ENCODE results near the gene ADAP1. TPM values are rescaled to one million over a fixed set of nuclear protein-coding genes. Genes with fewer than 3 reads are reported as not detected.

Gene ADAP1
- total RNA-seq, 6 experiments from 2014 or later: 1.4 to 4.2 (median 2.7) TPM

DNA sequence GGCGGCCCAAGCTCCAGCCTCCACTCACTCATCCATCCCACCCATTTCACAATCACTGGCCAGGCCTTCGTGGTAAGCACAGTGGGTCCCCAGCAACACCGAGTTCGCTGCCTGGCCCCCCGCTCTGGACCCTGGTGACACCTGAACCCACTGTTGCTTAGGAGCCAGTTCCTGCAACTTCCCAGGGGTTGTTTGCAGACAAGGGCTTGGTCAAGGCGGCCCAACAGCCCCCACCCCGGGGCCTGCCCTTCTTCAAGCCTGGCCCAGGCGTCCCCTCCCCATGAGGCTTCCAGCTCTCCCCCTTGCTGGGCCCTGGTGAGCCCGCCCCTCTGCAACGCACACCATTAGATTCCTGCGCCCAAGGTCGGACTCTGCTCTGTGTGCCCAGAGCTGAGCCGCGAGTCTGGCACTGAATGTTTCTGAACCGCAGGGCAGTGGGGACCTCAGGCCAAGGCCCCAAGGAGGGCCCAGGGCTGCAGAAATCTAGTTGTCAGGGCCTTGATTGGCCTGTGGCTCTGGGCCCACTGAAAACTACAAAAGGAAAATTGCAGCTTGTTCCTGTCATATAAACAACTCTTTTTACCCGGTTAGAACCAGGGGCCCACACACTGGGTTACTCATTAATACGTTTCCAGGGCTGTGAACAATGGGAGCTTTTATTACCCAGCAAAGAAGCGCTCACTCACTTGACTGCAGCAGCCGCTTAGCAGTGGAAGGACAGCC, 23.0 kb upstream of the ADAP1 start:
- no peaks in the 10 kb centered on the region for H3K9me3 ChIP-seq
- WGBS (ENCODE audit: insufficient coverage, low coverage, low lambda C conversion rate, missing lambda C conversion rate): 30% methylated on average over 5 of the region's 19 CpGs
- DNase-seq (peak in 1 of 3 donors; percentile 87), ATAC-seq (peak; percentile 45 to 71 (median 50))
- intact Hi-C loops (cut with DNase I): no loop called here
- H3K4me1 ChIP-seq: peaks cover 0 to 40% (median 13%) of the 10 kb centered on the region in 4 donors
- TF ChIP-seq, protein P1, sequence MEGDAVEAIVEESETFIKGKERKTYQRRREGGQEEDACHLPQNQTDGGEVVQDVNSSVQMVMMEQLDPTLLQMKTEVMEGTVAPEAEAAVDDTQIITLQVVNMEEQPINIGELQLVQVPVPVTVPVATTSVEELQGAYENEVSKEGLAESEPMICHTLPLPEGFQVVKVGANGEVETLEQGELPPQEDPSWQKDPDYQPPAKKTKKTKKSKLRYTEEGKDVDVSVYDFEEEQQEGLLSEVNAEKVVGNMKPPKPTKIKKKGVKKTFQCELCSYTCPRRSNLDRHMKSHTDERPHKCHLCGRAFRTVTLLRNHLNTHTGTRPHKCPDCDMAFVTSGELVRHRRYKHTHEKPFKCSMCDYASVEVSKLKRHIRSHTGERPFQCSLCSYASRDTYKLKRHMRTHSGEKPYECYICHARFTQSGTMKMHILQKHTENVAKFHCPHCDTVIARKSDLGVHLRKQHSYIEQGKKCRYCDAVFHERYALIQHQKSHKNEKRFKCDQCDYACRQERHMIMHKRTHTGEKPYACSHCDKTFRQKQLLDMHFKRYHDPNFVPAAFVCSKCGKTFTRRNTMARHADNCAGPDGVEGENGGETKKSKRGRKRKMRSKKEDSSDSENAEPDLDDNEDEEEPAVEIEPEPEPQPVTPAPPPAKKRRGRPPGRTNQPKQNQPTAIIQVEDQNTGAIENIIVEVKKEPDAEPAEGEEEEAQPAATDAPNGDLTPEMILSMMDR (IDR thresholded peaks at IDR 0.05): no peak
- TF ChIP-seq POLR2A (IDR thresholded peaks at IDR 0.05): peak; percentile 47
- H3K27ac ChIP-seq: peak overlapping the region; percentile 36 to 73 (median 60)
- no peaks in the 10 kb centered on the region for H3K27me3 ChIP-seq
- H3K4me3 ChIP-seq: no peak overlapping the region
- H3K36me3 ChIP-seq: peaks cover 0 to 9% (median under 1%) of the 10 kb centered on the region in 4 donors

DNA sequence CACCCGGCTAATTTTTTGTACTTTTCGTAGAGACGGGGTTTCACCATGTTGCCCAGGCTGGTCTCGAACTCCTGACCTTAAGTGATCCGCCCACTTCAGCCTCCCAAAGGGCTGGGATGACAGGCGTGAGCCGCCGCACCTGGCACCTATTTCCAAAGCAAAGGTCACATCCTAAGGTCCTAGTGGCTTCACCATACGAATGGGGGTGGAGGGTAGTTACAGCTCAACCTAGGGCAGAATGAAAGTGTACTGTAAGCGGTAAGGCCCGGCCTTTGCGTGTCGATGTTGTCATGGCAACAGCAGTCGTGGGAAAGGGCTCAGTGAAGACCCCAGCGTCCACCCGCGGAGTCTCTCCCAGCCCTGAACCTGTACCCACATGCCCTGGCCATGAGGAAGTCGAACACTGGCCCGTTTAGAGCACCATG, 22.4 kb upstream of the ADAP1 start:
- intact Hi-C loops (cut with DNase I): no loop called here
- Histone ChIP-seq H3K4me3 (no peak overlapping the region), H3K27me3 (no peaks in the 10 kb centered on the region), H3K27ac (peak overlapping the region in 2 of 3 donors; percentile 60 to 73), H3K36me3 (peaks cover 0 to 14% (median 4%) of the 10 kb centered on the region in 4 donors), H3K4me1 (peaks cover 0 to 40% (median 13%) of the 10 kb centered on the region in 4 donors), H3K9me3 (no peaks in the 10 kb centered on the region)
- DNase-seq: peak in 1 of 3 donors; percentile 75
- TF ChIP-seq, protein P1 (IDR thresholded peaks at IDR 0.05): no peak
- TF ChIP-seq POLR2A (IDR thresholded peaks at IDR 0.05): no peak
- 39% methylated on average over 9 of the region's 19 CpGs for WGBS (ENCODE audit: insufficient coverage, low coverage, low lambda C conversion rate, missing lambda C conversion rate)
- peak; percentile 0 to 40 (median 27) for ATAC-seq

DNA sequence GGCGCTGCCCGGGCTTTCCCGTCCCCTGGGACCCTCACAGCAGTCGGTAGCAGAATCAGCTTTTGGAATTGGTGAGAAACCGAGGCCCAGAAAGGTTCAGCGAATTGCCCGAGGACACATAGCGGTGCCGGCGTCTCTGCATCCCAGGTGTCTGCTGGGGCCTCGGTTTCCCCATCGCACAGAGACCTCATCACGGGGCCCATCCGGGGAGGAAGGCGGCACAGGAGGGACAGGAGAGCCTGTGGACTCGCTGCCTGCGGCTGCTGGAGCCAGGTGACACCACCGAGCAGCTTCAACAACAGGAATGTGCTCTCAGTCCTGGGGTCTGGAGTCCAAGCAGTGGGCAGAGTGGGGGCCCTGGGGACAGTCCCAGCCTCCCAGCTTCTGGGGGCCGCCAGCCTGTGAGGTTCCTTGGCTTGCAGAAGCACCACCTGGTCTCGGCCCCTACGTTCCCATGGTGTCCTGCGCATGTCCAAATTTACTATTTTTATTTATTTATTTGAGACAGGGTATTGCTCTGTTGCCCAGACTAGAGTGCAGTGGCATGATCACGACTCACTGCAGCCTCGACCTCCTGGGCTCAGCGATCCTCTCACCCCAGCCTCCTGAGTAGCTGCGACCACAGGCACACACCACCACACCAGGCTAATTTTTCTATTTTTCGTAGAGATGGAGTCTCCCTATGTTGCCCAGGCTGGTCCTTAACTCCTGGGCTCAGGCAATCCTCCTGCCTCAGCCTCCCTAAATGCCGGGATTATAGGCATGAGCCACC, 21.4 kb upstream of the ADAP1 start:
- Histone ChIP-seq H3K27me3 (no peaks in the 10 kb centered on the region), H3K4me1 (peaks cover 0 to 40% (median 13%) of the 10 kb centered on the region in 4 donors), H3K9me3 (no peaks in the 10 kb centered on the region), H3K27ac (no peak overlapping the region), H3K4me3 (peak overlapping the region; percentile 96 to 100 (median 96)), H3K36me3 (peaks cover 0 to 25% (median 4%) of the 10 kb centered on the region in 4 donors)
- no peak for DNase-seq
- WGBS (ENCODE audit: insufficient coverage, low coverage, low lambda C conversion rate, missing lambda C conversion rate): 92% methylated on average over 6 of the region's 28 CpGs
- TF ChIP-seq, protein P1 (IDR thresholded peaks at IDR 0.05): no peak
- no peak for TF ChIP-seq POLR2A (IDR thresholded peaks at IDR 0.05)
- no peak for ATAC-seq
- intact Hi-C loops (cut with DNase I): no loop called here

DNA sequence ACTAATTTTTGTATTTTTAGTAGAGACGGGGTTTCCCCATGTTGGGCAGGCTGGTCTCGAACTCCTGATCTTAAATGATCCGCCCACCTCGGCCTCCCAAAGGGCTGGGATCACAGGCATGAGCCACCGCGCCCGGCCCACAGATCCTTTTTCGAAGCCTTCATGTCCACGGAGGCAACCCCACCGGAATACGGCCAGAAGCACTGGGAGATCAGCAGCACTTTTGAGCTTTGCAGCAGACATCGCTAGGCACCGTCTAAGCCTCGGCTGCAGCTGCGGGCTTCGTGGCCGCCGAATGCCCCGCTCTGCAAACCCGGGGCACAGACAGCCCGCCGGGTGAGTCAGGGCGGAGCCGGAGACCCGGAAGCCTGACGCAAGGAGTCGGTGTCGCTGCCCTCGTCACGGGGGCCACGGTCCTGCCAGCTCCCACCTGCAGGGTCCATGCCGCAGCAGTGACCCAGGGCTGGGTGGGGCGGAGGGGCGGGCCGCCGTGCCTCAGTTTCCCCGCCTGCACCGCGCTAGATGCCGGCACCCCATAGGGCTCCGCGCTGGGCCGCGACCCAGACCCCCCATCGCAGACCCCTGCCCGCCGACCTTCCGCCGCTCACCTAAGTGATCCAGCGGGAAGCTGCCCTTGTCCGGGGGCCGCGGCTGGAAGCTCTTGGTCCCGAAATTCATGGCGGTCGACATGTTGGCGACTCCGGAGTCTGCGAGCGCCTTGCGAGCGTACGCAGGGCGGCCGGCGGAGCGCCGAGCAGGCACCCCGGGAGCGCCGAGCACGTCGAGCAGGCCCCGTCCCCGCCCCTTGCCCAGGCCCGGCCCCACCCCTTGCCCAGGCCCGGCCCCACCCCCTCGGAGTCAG, 20.6 kb upstream of the ADAP1 start, which contains the start of gene COX19:
Gene COX19 (minus strand): TSS at position 730 of the 862 bp plus-strand sequence. CDS start 40 bp downstream, at position 690.
- ATAC-seq (peak; percentile 87 to 95 (median 91)), DNase-seq (peak; percentile 90 to 93 (median 91))
- TF ChIP-seq, protein P1 (IDR thresholded peaks at IDR 0.05): no peak
- peak; percentile 81 for TF ChIP-seq POLR2A (IDR thresholded peaks at IDR 0.05)
- no peaks in the 10 kb centered on the region for H3K9me3 ChIP-seq
- peak within 1 kb of the TSS; percentile 96 to 100 (median 96) for H3K4me3 ChIP-seq
- peaks cover 0 to 40% (median 13%) of the 10 kb centered on the region in 4 donors for H3K4me1 ChIP-seq
- H3K27ac ChIP-seq: peak within 1 kb of the TSS; percentile 80 to 94 (median 89)
- no peaks in the 10 kb centered on the region for H3K27me3 ChIP-seq
- peaks cover 0 to 27% (median 4%) of the 10 kb centered on the region in 4 donors for H3K36me3 ChIP-seq
- 0% methylated on average over 9 of the region's 78 CpGs for WGBS (ENCODE audit: insufficient coverage, low coverage, low lambda C conversion rate, missing lambda C conversion rate)
- intact Hi-C loops (cut with DNase I): no loop called here
